ENCODE results near the gene NAV3. TPM values are rescaled to one million over a fixed set of nuclear protein-coding genes. Genes with fewer than 3 reads are reported as not detected.

Gene NAV3
- total RNA-seq, 1 donor = 121 TPM

- no peak overlapping the region for H3K4me3 ChIP-seq (ENCODE audit: low read depth, low read length)
- DNase-seq (ENCODE audit: low read depth) = no peak
- TF ChIP-seq CTCF (IDR thresholded peaks at IDR 0.05; ENCODE audit: insufficient read depth, low read length) = no peak
These were observed 207.0 kb downstream of the NAV3 start for GRCh38 chr12:78037707-78038106.

GRCh38 chr12:78038541-78038940 is 207.8 kb downstream of the NAV3 start:
- H3K4me3 ChIP-seq (ENCODE audit: low read depth, low read length) = no peak overlapping the region
- no peak for TF ChIP-seq CTCF (IDR thresholded peaks at IDR 0.05; ENCODE audit: insufficient read depth, low read length)
- no peak for DNase-seq (ENCODE audit: low read depth)

- TF ChIP-seq CTCF (IDR thresholded peaks at IDR 0.05; ENCODE audit: insufficient read depth, low read length) = no peak
- DNase-seq (ENCODE audit: low read depth) = peak; percentile 46
- no peak overlapping the region for H3K4me3 ChIP-seq (ENCODE audit: low read depth, low read length)
These were observed 208.3 kb downstream of the NAV3 start for GRCh38 chr12:78038986-78039385.

- DNase-seq (ENCODE audit: low read depth) = no peak
- H3K4me3 ChIP-seq (ENCODE audit: low read depth, low read length) = no peak overlapping the region
- no peak for TF ChIP-seq CTCF (IDR thresholded peaks at IDR 0.05; ENCODE audit: insufficient read depth, low read length)
These were observed 209.4 kb downstream of the NAV3 start for GRCh38 chr12:78040111-78040510.

- no peak for TF ChIP-seq CTCF (IDR thresholded peaks at IDR 0.05; ENCODE audit: insufficient read depth, low read length)
- DNase-seq (ENCODE audit: low read depth) = no peak
- H3K4me3 ChIP-seq (ENCODE audit: low read depth, low read length) = no peak overlapping the region
These were observed 220.1 kb downstream of the NAV3 start for GRCh38 chr12:78050790-78051189.

GRCh38 chr12:78055545-78055944 is 224.9 kb downstream of the NAV3 start:
- DNase-seq (ENCODE audit: low read depth) = no peak
- no peak overlapping the region for H3K4me3 ChIP-seq (ENCODE audit: low read depth, low read length)
- TF ChIP-seq CTCF (IDR thresholded peaks at IDR 0.05; ENCODE audit: insufficient read depth, low read length) = no peak

GRCh38 chr12:78057075-78057474 is 226.4 kb downstream of the NAV3 start:
- H3K4me3 ChIP-seq (ENCODE audit: low read depth, low read length) = no peak overlapping the region
- TF ChIP-seq CTCF (IDR thresholded peaks at IDR 0.05; ENCODE audit: insufficient read depth, low read length) = no peak
- no peak for DNase-seq (ENCODE audit: low read depth)
